HepG2 (cell line): ENCODE data around the gene SYNGAP1. TPM values are rescaled to one million over a fixed set of nuclear protein-coding genes. Genes with fewer than 3 reads are reported as not detected.

Experiments used
- AGO2 ChIP-seq: fragments of 200-400 bp; formaldehyde crosslinking; optimal IDR thresholded peaks from 2 replicates; pipeline ENCODE3; 2017; ENCODE audit warnings: mild to moderate bottlenecking, low read depth, low read length, moderate library complexity
- BHLHE40 ChIP-seq: IDR thresholded peaks from 2 replicates; pipeline ENCODE4 v1.6.1; 2011; ENCODE audit warnings: low read length, improper control_type of control experiment
- CAMTA2 ChIP-seq: sonication (generic); formaldehyde crosslinking; IDR thresholded peaks from 2 replicates; pipeline ENCODE4 v1.4.0; 2020; ENCODE audit warnings: mild to moderate bottlenecking, missing genetic modification reagents, borderline replicate concordance
- CREM ChIP-seq, 2 experiments: sonication (generic) in 1 of 2; formaldehyde crosslinking in 1 of 2; IDR thresholded peaks; 2 replicates each; pipeline versions ENCODE4 v1.4.0 to v1.6.1; 2016 to 2020; ENCODE audit warnings: antibody characterized with exemption in 1 of 2, mild to moderate bottlenecking in 1 of 2, missing genetic modification reagents in 1 of 2
- DR1 ChIP-seq: sonication (generic); formaldehyde crosslinking; IDR thresholded peaks from 2 replicates; pipeline ENCODE4 v1.8.0; 2021; ENCODE audit warnings: mild to moderate bottlenecking, missing genetic modification reagents, inconsistent platforms
- GABPA ChIP-seq, 2 experiments: IDR thresholded peaks; 2 replicates each; pipeline ENCODE4 v1.6.1; 2011 to 2016; ENCODE audit warnings: low read depth in 2 of 2, low read length in 1 of 2, missing biosample characterization in 1 of 2, missing genetic modification characterization in 1 of 2
- GATA4 ChIP-seq: sonication (generic); IDR thresholded peaks from 2 replicates; pipeline ENCODE4 v1.6.1; 2016; ENCODE audit warnings: antibody characterized with exemption, low read depth, borderline replicate concordance
- GTF2F1 ChIP-seq: fragments of 150-350 bp; IDR thresholded peaks from 2 replicates; pipeline ENCODE4 v1.6.1; 2014; ENCODE audit warnings: low read length
- HOXA3 ChIP-seq: sonication (generic); formaldehyde crosslinking; IDR thresholded peaks from 2 replicates; pipeline ENCODE4 v1.5.0; 2020; ENCODE audit warnings: missing genetic modification reagents
- JUND ChIP-seq: sonication (generic); formaldehyde crosslinking; IDR thresholded peaks from 2 replicates; pipeline ENCODE4 v1.8.0; 2022; ENCODE audit warnings: mild to moderate bottlenecking, missing genetic modification reagents
- KDM3A ChIP-seq: IDR thresholded peaks from 2 replicates; pipeline ENCODE4 v1.6.1; 2018; ENCODE audit warnings: low read depth, missing compliant biosample characterization
- KLF12 ChIP-seq: sonication (generic); formaldehyde crosslinking; IDR thresholded peaks from 2 replicates; pipeline ENCODE4 v1.4.0; 2020; ENCODE audit warnings: missing genetic modification reagents, borderline replicate concordance
- MBD4 ChIP-seq: IDR thresholded peaks from 2 replicates; pipeline ENCODE4 v1.6.1; 2012; ENCODE audit warnings: low read length, inconsistent platforms, borderline replicate concordance
- MXI1 ChIP-seq: IDR thresholded peaks from 3 replicates; pipeline ENCODE4 v1.6.1; 2012; ENCODE audit warnings: low read depth, low read length, inconsistent platforms, borderline replicate concordance
- NPAS2 ChIP-seq: sonication (generic); formaldehyde crosslinking; IDR thresholded peaks from 2 replicates; pipeline ENCODE4 v1.8.0; 2022; ENCODE audit warnings: mild to moderate bottlenecking, missing genetic modification reagents, borderline replicate concordance
- PAF1 ChIP-seq: IDR thresholded peaks from 2 replicates; pipeline ENCODE4 v1.6.1; 2016; ENCODE audit warnings: missing genetic modification reagents, missing compliant biosample characterization
- RFX1 ChIP-seq: fragments of 450-650 bp; IDR thresholded peaks from 2 replicates; pipeline ENCODE4 v1.6.1; 2017
- SAP130 ChIP-seq: IDR thresholded peaks from 2 replicates; pipeline ENCODE4 v1.6.1; 2016; ENCODE audit warnings: low read depth
- TEAD2 ChIP-seq: sonication (generic); formaldehyde crosslinking; IDR thresholded peaks from 2 replicates; pipeline ENCODE4 v1.9.0; 2021; ENCODE audit warnings: missing genetic modification reagents
- ZNF136 ChIP-seq: sonication (generic); formaldehyde crosslinking; IDR thresholded peaks from 2 replicates; pipeline ENCODE4 v1.8.1; 2022; ENCODE audit warnings: low read depth, mild to moderate bottlenecking, moderate library complexity, missing genetic modification reagents
- ZNF282 ChIP-seq: fragments of 450-650 bp; IDR thresholded peaks from 2 replicates; pipeline ENCODE4 v1.6.1; 2018; ENCODE audit not compliant: partially characterized antibody
- ZNF33B ChIP-seq: sonication (generic); formaldehyde crosslinking; IDR thresholded peaks from 2 replicates; pipeline ENCODE4 v1.5.1; 2020; ENCODE audit warnings: mild to moderate bottlenecking, missing genetic modification reagents
- ZNF430 ChIP-seq: sonication (generic); formaldehyde crosslinking; IDR thresholded peaks from 2 replicates; pipeline ENCODE4 v1.9.0; 2021; ENCODE audit warnings: mild to moderate bottlenecking, missing genetic modification reagents
- ZNF550 ChIP-seq: sonication (generic); formaldehyde crosslinking; IDR thresholded peaks from 2 replicates; pipeline ENCODE4 v1.4.0; 2020; ENCODE audit warnings: mild to moderate bottlenecking, missing genetic modification reagents, borderline replicate concordance
- ZNF83 ChIP-seq: sonication (generic); formaldehyde crosslinking; IDR thresholded peaks from 2 replicates; pipeline ENCODE4 v1.4.0; 2020; ENCODE audit warnings: missing genetic modification reagents, mild to moderate bottlenecking, borderline replicate concordance
- polyA plus RNA-seq, 8 experiments: library from polyadenylated mRNA; depleted of rRNA in 3 of 8; stranded (reverse) in 7 of 8; unstranded in 1 of 8; fragments of >200 nt; fragmentation: Illumina TruSeq in 4 of 8; extraction: Trizol in 4 of 8; gene quantifications; 2 replicates each; pipeline versions ENCODE4 v1.2.1 to v1.2.3, GENCODE V29; 2011 to 2016; ENCODE audit warnings: low read depth in 4 of 8, missing spikeins in 1 of 8, mixed read lengths in 1 of 8; ENCODE audit not compliant: insufficient read depth in 1 of 8
- total RNA-seq, 5 experiments: library from RNA; depleted of rRNA; stranded (reverse); fragments of >200 nt; fragmentation: Illumina TruSeq; extraction: Trizol; gene quantifications; 2 replicates each; pipeline ENCODE4 v1.2.3, GENCODE V29; 2016; ENCODE audit warnings: low read depth in 1 of 5
- TF ChIP-seq, protein P1 (sequence below): sonication (generic); formaldehyde crosslinking; IDR thresholded peaks from 2 replicates; pipeline ENCODE4 v1.5.0; 2020; ENCODE audit warnings: mild to moderate bottlenecking, low read depth, missing genetic modification reagents, borderline replicate concordance
- TF ChIP-seq, protein P2 (sequence below): sonication (generic); formaldehyde crosslinking; IDR thresholded peaks from 2 replicates; pipeline ENCODE4 v1.5.0; 2020; ENCODE audit warnings: missing genetic modification reagents, mild to moderate bottlenecking, borderline replicate concordance
- TF ChIP-seq, protein P3 (sequence below): sonication (generic); formaldehyde crosslinking; IDR thresholded peaks from 2 replicates; pipeline ENCODE4 v1.5.1; 2020; ENCODE audit warnings: missing genetic modification reagents, mild to moderate bottlenecking, borderline replicate concordance

The SYNGAP1 gene
- total and polyA plus RNA-seq, 2 of the 13 experiments (the other 11 are each of a cell fraction or from before 2014, with no cell fraction given), result 0.75 to 1.1 TPM

DNA sequence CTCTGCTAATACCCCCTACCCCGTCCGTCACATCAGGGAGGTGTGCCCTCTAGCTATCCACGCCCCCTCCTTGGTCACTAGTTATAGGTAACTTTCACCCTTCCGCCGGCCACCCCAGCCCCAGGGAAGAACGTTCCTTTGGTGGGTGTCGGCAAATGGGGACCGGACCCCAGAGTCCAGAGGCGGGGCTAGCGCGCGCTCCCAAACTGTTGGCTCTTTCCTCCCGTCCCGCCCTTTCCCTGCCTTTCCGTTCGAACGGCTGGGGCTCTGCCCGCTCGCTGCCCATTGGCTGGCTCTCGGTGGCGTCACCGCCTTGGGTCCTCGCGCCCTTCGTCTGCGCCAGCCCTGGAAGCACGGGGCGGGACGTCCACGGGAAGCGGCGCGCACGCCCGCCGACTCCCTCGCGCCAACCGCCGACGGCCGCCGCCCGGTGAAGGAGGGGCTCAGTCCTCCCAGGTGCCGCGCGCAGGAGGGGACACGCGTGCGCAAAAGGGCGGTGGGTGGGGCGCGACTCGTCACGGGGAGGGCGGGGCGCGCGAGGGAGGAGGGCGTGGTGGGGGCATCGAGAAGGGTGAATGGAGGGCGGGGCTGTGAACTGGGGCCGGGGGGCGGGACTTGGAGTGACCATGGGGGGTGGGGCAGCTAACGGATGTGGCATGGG, 9.7 kb upstream of the SYNGAP1 start (continued):
- TF ChIP-seq HOXA3 (peak; percentile 96), KDM3A (peak; percentile 77; the same call in 1 of the 2 replicates), NPAS2 (CRISPR knock-in tag) (no peak), AGO2 (peak; percentile 100), MBD4 (no peak), KLF12 (peak; percentile 93), PAF1 (CRISPR knock-in tag) (no peak), CREM (IDR thresholded peaks at IDR 0.05) (peak; percentile 80), CREM (CRISPR knock-in tag; IDR thresholded peaks at IDR 0.05) (peak; percentile 19; the same call in 1 of the 2 replicates), MXI1 (peak; percentile 86; the same call in 2 of the 3 replicates), GATA4 (0 out of 2 replicates have a peak, but pooled peaks have one; percentile 28), DR1 (CRISPR knock-in tag) (peak; percentile 87), GTF2F1 (no peak; the same call in 1 of the 2 replicates), ZNF136 (CRISPR knock-in tag) (peak; percentile 78; the same call in 1 of the 2 replicates), ZNF550 (CRISPR knock-in tag) (0 out of 2 replicates have a peak, but pooled peaks have one; percentile 62), ZNF282 (no peak), ZNF33B (CRISPR knock-in tag) (peak; percentile 95; the same call in 1 of the 2 replicates), CAMTA2 (peak; percentile 90), RFX1 (no peak), ZNF83 (CRISPR knock-in tag) (peak; percentile 96; the same call in 1 of the 2 replicates), BHLHE40 (peak; percentile 57; the same call in 1 of the 2 replicates), TEAD2 (CRISPR knock-in tag) (peak; percentile 65; the same call in 1 of the 2 replicates), ZNF430 (CRISPR knock-in tag) (peak; percentile 89), SAP130 (CRISPR knock-in tag) (peak; percentile 93), JUND (peak; percentile 70; the same call in 1 of the 2 replicates), GABPA (IDR thresholded peaks at IDR 0.05; ENCODE audit: low read depth, low read length) (no peak), GABPA (CRISPR knock-in tag; IDR thresholded peaks at IDR 0.05; ENCODE audit: low read depth) (peak; percentile 75; the same call in 1 of the 2 replicates)
- TF ChIP-seq, protein P1, sequence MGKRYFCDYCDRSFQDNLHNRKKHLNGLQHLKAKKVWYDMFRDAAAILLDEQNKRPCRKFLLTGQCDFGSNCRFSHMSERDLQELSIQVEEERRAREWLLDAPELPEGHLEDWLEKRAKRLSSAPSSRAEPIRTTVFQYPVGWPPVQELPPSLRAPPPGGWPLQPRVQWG (CRISPR knock-in tag), result no peak
- TF ChIP-seq, protein P2, sequence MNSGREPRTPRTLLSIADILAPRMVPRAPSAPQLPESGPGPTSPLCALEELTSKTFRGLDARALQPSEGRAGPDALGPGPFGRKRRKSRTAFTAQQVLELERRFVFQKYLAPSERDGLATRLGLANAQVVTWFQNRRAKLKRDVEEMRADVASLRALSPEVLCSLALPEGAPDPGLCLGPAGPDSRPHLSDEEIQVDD, result peak; percentile 74; the same call in 1 of the 2 replicates
- TF ChIP-seq, protein P3, sequence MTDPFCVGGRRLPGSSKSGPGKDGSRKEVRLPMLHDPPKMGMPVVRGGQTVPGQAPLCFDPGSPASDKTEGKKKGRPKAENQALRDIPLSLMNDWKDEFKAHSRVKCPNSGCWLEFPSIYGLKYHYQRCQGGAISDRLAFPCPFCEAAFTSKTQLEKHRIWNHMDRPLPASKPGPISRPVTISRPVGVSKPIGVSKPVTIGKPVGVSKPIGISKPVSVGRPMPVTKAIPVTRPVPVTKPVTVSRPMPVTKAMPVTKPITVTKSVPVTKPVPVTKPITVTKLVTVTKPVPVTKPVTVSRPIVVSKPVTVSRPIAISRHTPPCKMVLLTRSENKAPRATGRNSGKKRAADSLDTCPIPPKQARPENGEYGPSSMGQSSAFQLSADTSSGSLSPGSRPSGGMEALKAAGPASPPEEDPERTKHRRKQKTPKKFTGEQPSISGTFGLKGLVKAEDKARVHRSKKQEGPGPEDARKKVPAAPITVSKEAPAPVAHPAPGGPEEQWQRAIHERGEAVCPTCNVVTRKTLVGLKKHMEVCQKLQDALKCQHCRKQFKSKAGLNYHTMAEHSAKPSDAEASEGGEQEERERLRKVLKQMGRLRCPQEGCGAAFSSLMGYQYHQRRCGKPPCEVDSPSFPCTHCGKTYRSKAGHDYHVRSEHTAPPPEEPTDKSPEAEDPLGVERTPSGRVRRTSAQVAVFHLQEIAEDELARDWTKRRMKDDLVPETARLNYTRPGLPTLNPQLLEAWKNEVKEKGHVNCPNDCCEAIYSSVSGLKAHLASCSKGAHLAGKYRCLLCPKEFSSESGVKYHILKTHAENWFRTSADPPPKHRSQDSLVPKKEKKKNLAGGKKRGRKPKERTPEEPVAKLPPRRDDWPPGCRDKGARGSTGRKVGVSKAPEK (CRISPR knock-in tag), result peak; percentile 75; the same call in 1 of the 2 replicates
